Smooth muscle cell (in vitro differentiated cells): ENCODE data around the gene BCO1. TPM values are rescaled to one million over a fixed set of nuclear protein-coding genes. Genes with fewer than 3 reads are reported as not detected.

ENCODE experiments used
- DNase-seq: peaks from one replicate; lab custom pipeline; 2025; ENCODE audit not compliant: unreplicated experiment; lab: John Stamatoyannopoulos, UW
- H2AFZ ChIP-seq: fragments of 200-600 bp; sonication (generic); 2 replicates; pipeline ENCODE4 v1.6.0; 2016; ENCODE audit warnings: antibody characterized with exemption, low read depth, mild to moderate bottlenecking
- H3F3A ChIP-seq: fragments of 200-600 bp; sonication (generic); 2 replicates; pipeline ENCODE4 v1.6.0; 2017; ENCODE audit warnings: antibody characterized with exemption, low read depth
- H3K27ac ChIP-seq: fragments of 200-600 bp; sonication (generic); 2 replicates; pipeline ENCODE4 v1.5.1; 2016; ENCODE audit warnings: low read depth, mild to moderate bottlenecking
- H3K27me3 ChIP-seq: fragments of 200-600 bp; sonication (generic); 2 replicates; pipeline ENCODE4 v1.6.1; 2016; ENCODE audit warnings: low read depth, mild to moderate bottlenecking
- H3K36me3 ChIP-seq: fragments of 200-600 bp; sonication (generic); 2 replicates; pipeline ENCODE4 v1.5.1; 2016; ENCODE audit warnings: low read depth
- H3K4me1 ChIP-seq: fragments of 200-600 bp; sonication (generic); 2 replicates; pipeline ENCODE4 v1.5.1; 2016; ENCODE audit warnings: low read depth
- H3K4me2 ChIP-seq: fragments of 200-600 bp; sonication (generic); 2 replicates; pipeline ENCODE4 v1.6.0; 2016; ENCODE audit warnings: mild to moderate bottlenecking
- H3K4me3 ChIP-seq: fragments of 200-600 bp; sonication (generic); 2 replicates; pipeline ENCODE4 v1.5.1; 2016; ENCODE audit warnings: mild to moderate bottlenecking
- H3K79me2 ChIP-seq: fragments of 200-600 bp; sonication (generic); 2 replicates; pipeline ENCODE4 v1.6.0; 2016; ENCODE audit warnings: low read depth, mild to moderate bottlenecking
- H3K9ac ChIP-seq: fragments of 200-600 bp; sonication (generic); 2 replicates; pipeline ENCODE4 v1.6.0; 2016; ENCODE audit warnings: low read depth
- H3K9me3 ChIP-seq: fragments of 200-600 bp; sonication (generic); replicated peaks from 2 replicates; pipeline ENCODE4 v1.5.1; 2016; ENCODE audit warnings: low read depth
- H4K20me1 ChIP-seq: fragments of 200-600 bp; sonication (generic); 2 replicates; pipeline ENCODE4 v1.6.0; 2016; ENCODE audit warnings: low read depth
- WGBS: methylation state at CpG from one replicate; pipeline ENCODE4 v1.1.7; 2016; ENCODE audit warnings: low lambda C conversion rate; 5-methylcytosine and 5-hydroxymethylcytosine counted together
- polyA plus RNA-seq: library from polyadenylated mRNA; unstranded; fragments of >200 nt; fragmentation: Nextera tagmentation; extraction: Ambion mirVana; gene quantifications from 2 replicates; pipeline ENCODE4 v1.2.1, GENCODE V29; 2016
- total RNA-seq: library from RNA; depleted of rRNA; stranded (reverse); fragments of >200 nt; gene quantifications from 2 replicates; pipeline ENCODE4 v1.2.3, GENCODE V29; 2014
- TF ChIP-seq, protein P1 (sequence below): fragments of 200-600 bp; sonication (generic); IDR thresholded peaks from 2 replicates; pipeline ENCODE4 v1.5.1; 2017; ENCODE audit warnings: borderline replicate concordance, mild to moderate bottlenecking, antibody characterized with exemption; ENCODE audit not compliant: insufficient read depth, poor library complexity, severe bottlenecking

Gene BCO1
- total and polyA plus RNA-seq, 2 experiments from 2014 or later: not detected

DNA sequence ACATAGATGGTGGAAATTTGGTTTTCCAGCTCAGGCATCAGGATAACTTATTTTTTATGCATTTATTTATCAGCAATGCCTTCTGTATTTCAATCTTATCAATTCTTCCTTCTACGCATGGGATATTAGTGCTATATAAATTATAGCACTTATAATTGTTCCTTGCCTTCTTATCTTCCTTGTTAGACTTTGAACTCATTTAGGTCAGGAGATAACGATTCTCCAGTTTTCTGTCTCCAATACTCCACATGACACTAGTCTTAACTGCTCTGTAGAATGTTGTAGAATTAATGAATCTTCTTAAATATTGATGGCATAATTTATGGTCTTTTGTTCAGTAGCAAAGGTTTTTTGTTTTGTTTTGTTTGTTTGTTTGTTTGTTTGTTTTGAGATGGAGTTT is 10.7 kb upstream of the BCO1 start:
- WGBS: 94% methylated on average over 2 of the region's 2 CpGs
- DNase-seq: no peak
- no peak overlapping the region for H3K4me2 ChIP-seq
- H3K9ac ChIP-seq: no peak overlapping the region
- no peak overlapping the region for H3K4me3 ChIP-seq
- no peaks in the 10 kb centered on the region for H3K36me3 ChIP-seq
- H4K20me1 ChIP-seq: no peaks in the 10 kb centered on the region
- H3K27ac ChIP-seq: no peak overlapping the region
- no peaks in the 10 kb centered on the region for H3K27me3 ChIP-seq
- no peaks in the 10 kb centered on the region for H3K4me1 ChIP-seq
- no peak overlapping the region for H2AFZ ChIP-seq
- no peaks in the 10 kb centered on the region for H3K79me2 ChIP-seq
- no peaks in the 10 kb centered on the region for H3K9me3 ChIP-seq
- H3F3A ChIP-seq: no peaks in the 10 kb centered on the region
- TF ChIP-seq, protein P1, sequence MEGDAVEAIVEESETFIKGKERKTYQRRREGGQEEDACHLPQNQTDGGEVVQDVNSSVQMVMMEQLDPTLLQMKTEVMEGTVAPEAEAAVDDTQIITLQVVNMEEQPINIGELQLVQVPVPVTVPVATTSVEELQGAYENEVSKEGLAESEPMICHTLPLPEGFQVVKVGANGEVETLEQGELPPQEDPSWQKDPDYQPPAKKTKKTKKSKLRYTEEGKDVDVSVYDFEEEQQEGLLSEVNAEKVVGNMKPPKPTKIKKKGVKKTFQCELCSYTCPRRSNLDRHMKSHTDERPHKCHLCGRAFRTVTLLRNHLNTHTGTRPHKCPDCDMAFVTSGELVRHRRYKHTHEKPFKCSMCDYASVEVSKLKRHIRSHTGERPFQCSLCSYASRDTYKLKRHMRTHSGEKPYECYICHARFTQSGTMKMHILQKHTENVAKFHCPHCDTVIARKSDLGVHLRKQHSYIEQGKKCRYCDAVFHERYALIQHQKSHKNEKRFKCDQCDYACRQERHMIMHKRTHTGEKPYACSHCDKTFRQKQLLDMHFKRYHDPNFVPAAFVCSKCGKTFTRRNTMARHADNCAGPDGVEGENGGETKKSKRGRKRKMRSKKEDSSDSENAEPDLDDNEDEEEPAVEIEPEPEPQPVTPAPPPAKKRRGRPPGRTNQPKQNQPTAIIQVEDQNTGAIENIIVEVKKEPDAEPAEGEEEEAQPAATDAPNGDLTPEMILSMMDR: no peak

DNA sequence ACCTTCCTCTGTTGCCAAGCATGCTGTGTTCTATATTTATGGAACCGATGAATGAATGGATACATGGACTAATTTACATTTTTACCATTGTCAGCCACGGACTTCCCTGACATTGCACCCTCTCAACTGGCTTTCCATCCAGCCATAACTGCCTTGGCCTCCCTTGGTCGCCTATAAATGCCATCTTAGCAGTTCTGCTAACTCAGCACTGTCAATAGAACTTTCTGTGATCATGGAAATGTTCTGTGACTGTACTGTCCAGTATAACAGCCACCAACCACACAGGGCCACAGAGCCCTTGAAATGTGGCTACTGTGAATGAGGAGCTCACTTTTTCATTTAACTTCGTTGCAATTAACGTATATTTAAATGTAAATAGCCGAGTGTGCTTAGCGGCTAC is 8.7 kb upstream of the BCO1 start:
- WGBS: 78% methylated on average over 7 of the region's 7 CpGs
- H3K79me2 ChIP-seq: no peaks in the 10 kb centered on the region
- no peaks in the 10 kb centered on the region for H3K27me3 ChIP-seq

DNA sequence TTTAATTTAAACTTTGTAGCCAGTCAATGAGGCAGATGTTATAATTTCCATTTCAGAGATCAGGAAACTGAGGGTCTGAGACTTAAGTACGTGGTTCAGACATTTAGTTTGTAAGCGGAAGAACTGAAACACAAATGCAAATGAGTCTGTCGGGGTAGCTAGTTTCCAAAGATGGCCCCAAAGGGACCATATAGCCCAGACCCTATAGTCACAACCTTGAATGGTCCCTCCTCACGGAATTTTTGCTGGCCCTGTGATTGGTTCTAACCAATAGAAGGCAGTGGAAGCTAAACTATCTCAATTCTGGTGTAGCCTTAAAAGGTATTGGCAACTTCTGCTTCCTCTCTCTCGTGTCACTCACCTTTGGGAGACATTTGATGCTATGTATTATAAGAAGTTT is 7.5 kb upstream of the BCO1 start:
- DNase-seq: no peak
- H3K4me2 ChIP-seq: no peak overlapping the region
- no peak overlapping the region for H3K27ac ChIP-seq
- no peaks in the 10 kb centered on the region for H3K27me3 ChIP-seq
- WGBS: 78% methylated on average over 5 of the region's 5 CpGs
- H3F3A ChIP-seq: no peaks in the 10 kb centered on the region
- TF ChIP-seq, protein P1: no peak
- no peaks in the 10 kb centered on the region for H3K4me1 ChIP-seq
- H4K20me1 ChIP-seq: no peaks in the 10 kb centered on the region
- H3K79me2 ChIP-seq: no peaks in the 10 kb centered on the region
- no peaks in the 10 kb centered on the region for H3K36me3 ChIP-seq
- H3K9ac ChIP-seq: no peak overlapping the region
- no peak overlapping the region for H3K4me3 ChIP-seq
- no peaks in the 10 kb centered on the region for H3K9me3 ChIP-seq
- H2AFZ ChIP-seq: no peak overlapping the region

More for the DNA sequence above, 8.7 kb upstream of the BCO1 start:
- no peak overlapping the region for H3K27ac ChIP-seq
- no peaks in the 10 kb centered on the region for H3K9me3 ChIP-seq
- no peak for DNase-seq
- no peak overlapping the region for H3K4me2 ChIP-seq
- no peaks in the 10 kb centered on the region for H3K36me3 ChIP-seq
- H3K4me1 ChIP-seq: no peaks in the 10 kb centered on the region
- TF ChIP-seq, protein P1: no peak
- H3K9ac ChIP-seq: no peak overlapping the region
- no peaks in the 10 kb centered on the region for H4K20me1 ChIP-seq
- H3K4me3 ChIP-seq: no peak overlapping the region
- no peaks in the 10 kb centered on the region for H3F3A ChIP-seq
- no peak overlapping the region for H2AFZ ChIP-seq

DNA sequence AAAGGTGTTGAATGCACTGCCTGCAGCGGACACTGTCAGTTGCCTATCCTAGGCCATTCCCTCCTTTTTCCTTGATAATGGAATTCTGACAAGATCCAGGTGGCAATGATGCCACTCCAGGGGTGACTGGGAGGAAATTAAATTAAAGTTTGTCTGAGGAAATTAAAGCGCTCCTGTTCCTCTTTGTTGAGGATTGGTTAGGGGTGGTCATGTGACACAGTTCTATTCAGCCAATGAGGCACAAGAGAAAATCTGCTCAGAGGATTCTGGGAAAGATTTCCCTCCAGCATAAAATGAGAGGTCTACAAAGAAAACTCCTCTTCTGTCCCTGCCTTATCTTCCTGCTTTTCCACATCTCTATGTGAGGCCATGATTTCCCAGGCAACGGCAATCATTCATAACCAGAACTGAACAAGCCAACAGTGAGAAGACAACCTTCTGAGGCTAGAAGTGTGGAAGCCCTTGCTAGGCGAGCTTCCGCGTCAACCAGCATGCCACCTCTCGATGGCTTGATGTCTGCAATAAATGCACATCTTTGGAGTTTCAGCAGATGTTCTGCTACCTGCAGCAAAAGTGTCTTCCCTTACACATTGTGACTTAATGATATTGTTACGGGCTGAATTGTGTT is 5.6 kb upstream of the BCO1 start:
- Histone ChIP-seq H3K4me3 (no peak overlapping the region), H3K27me3 (no peaks in the 10 kb centered on the region), H3K9ac (no peak overlapping the region), H3K79me2 (no peaks in the 10 kb centered on the region), H3K36me3 (no peaks in the 10 kb centered on the region), H2AFZ (no peak overlapping the region), H3K9me3 (no peaks in the 10 kb centered on the region), H3K27ac (no peak overlapping the region), H3F3A (no peaks in the 10 kb centered on the region), H3K4me2 (no peak overlapping the region), H4K20me1 (no peaks in the 10 kb centered on the region), H3K4me1 (peaks cover 6% of the 10 kb centered on the region)
- WGBS: 96% methylated on average over 8 of the region's 8 CpGs
- DNase-seq: no peak
- TF ChIP-seq, protein P1: no peak
